ENCODE measurements around the gene SUN3. TPM values are rescaled to one million over a fixed set of nuclear protein-coding genes. Genes with fewer than 3 reads are reported as not detected.

The SUN3 gene
- total and polyA plus RNA-seq, 2 experiments from 2014 or later = 0.43 TPM; not detected in 1

GRCh38 chr7:48031111-48031510 is 2.2 kb upstream of the SUN3 start:
- Histone ChIP-seq H3K27ac (no peak overlapping the region), H3K36me3 (no peaks in the 10 kb centered on the region), H3K27me3 (peaks cover 41% of the 10 kb centered on the region), H3K9me3 (ENCODE audit: low read depth) (no peaks in the 10 kb centered on the region), H3K4me3 (no peak overlapping the region), H3K4me1 (ENCODE audit: low read depth) (no peaks in the 10 kb centered on the region)
- no peak for DNase-seq (ENCODE audit: low read depth in 1 of 2, low spot score in 1 of 2)
- TF ChIP-seq CTCF (IDR thresholded peaks at IDR 0.05; ENCODE audit: low read depth, low read length) = no peak

GRCh38 chr7:48025624-48026023 is 3.3 kb downstream of the SUN3 start:
- no peak for DNase-seq (ENCODE audit: low read depth in 1 of 2, low spot score in 1 of 2)
- H3K9me3 ChIP-seq (ENCODE audit: low read depth) = no peaks in the 10 kb centered on the region
- H3K4me1 ChIP-seq (ENCODE audit: low read depth) = no peaks in the 10 kb centered on the region
- H3K36me3 ChIP-seq = no peaks in the 10 kb centered on the region
- H3K27me3 ChIP-seq = peaks cover under 1% of the 10 kb centered on the region
- TF ChIP-seq CTCF (IDR thresholded peaks at IDR 0.05; ENCODE audit: low read depth, low read length) = no peak
- no peak overlapping the region for H3K27ac ChIP-seq
- H3K4me3 ChIP-seq = no peak overlapping the region

GRCh38 chr7:48017674-48018073 is 11.2 kb downstream of the SUN3 start:
- no peaks in the 10 kb centered on the region for H3K36me3 ChIP-seq
- H3K9me3 ChIP-seq (ENCODE audit: low read depth) = no peaks in the 10 kb centered on the region
- DNase-seq (ENCODE audit: low read depth in 1 of 2, low spot score in 1 of 2) = no peak
- no peak overlapping the region for H3K27ac ChIP-seq
- H3K4me1 ChIP-seq (ENCODE audit: low read depth) = no peaks in the 10 kb centered on the region
- TF ChIP-seq CTCF (IDR thresholded peaks at IDR 0.05; ENCODE audit: low read depth, low read length) = no peak
- no peak overlapping the region for H3K4me3 ChIP-seq
- no peaks in the 10 kb centered on the region for H3K27me3 ChIP-seq

- Histone ChIP-seq H3K36me3 (no peaks in the 10 kb centered on the region), H3K4me3 (no peak overlapping the region), H3K27me3 (no peaks in the 10 kb centered on the region), H3K9me3 (ENCODE audit: low read depth) (no peaks in the 10 kb centered on the region), H3K27ac (no peak overlapping the region), H3K4me1 (ENCODE audit: low read depth) (no peaks in the 10 kb centered on the region)
- no peak for TF ChIP-seq CTCF (IDR thresholded peaks at IDR 0.05; ENCODE audit: low read depth, low read length)
- DNase-seq (ENCODE audit: low read depth in 1 of 2, low spot score in 1 of 2) = no peak
These were observed 12.3 kb downstream of the SUN3 start for GRCh38 chr7:48016641-48017040.

GRCh38 chr7:48011951-48012350 is 17.0 kb downstream of the SUN3 start:
- no peaks in the 10 kb centered on the region for H3K4me1 ChIP-seq (ENCODE audit: low read depth)
- no peaks in the 10 kb centered on the region for H3K9me3 ChIP-seq (ENCODE audit: low read depth)
- no peak overlapping the region for H3K27ac ChIP-seq
- no peak for TF ChIP-seq CTCF (IDR thresholded peaks at IDR 0.05; ENCODE audit: low read depth, low read length)
- H3K27me3 ChIP-seq = no peaks in the 10 kb centered on the region
- DNase-seq (ENCODE audit: low read depth in 1 of 2, low spot score in 1 of 2) = peak in 1 of 2 donors; percentile 16
- no peaks in the 10 kb centered on the region for H3K36me3 ChIP-seq
- H3K4me3 ChIP-seq = no peak overlapping the region

GRCh38 chr7:48011323-48011722 is 17.6 kb downstream of the SUN3 start:
- DNase-seq (ENCODE audit: low read depth in 1 of 2, low spot score in 1 of 2) = no peak
- H3K4me3 ChIP-seq = no peak overlapping the region
- no peaks in the 10 kb centered on the region for H3K4me1 ChIP-seq (ENCODE audit: low read depth)
- H3K9me3 ChIP-seq (ENCODE audit: low read depth) = no peaks in the 10 kb centered on the region
- no peaks in the 10 kb centered on the region for H3K27me3 ChIP-seq
- no peaks in the 10 kb centered on the region for H3K36me3 ChIP-seq
- H3K27ac ChIP-seq = no peak overlapping the region
- no peak for TF ChIP-seq CTCF (IDR thresholded peaks at IDR 0.05; ENCODE audit: low read depth, low read length)
